NCI-H187 treated with DMSO at 0.1 percent for 48 hours (cell line): ENCODE results near the gene HAAO.
"Not testable (repeated sequence)": the region's sequence is repeated elsewhere in the genome, so short reads cannot be mapped to it uniquely, and the experiment has no call there.

Experiments used
- DNase-seq: peaks from one replicate; lab custom pipeline; 2025; lab: John Stamatoyannopoulos, UW

HAAO gene

GRCh38 chr2:42747422-42747821, 45.0 kb downstream of the HAAO start:
- DNase-seq = no peak

DNA sequence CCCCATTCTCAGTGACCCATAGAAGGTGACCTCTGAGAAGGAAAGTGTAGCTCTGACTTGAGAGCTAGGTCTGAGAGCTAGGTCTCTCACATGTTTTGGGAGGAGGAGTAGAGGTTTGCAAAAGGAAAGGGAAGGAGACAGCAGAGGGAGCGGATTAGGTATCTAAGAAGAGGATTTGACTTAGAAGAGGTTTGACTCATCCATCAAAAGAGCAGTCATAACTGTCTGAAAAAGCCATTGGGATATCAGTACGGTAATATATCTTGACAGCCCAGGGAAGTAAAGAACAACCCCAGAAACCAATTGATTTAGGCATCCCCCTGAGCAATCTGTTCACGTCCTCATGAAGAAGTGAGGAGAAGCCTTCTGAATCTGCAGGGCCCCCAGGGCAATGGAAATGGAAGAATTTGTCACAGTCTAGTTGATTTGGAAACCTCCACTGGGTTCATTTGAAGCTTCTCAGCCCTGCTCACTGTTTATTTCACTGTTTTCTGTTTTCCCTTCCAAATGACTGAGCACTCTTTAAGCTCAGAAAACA, 47.8 kb downstream of the HAAO start:
- no peak for DNase-seq

DNA sequence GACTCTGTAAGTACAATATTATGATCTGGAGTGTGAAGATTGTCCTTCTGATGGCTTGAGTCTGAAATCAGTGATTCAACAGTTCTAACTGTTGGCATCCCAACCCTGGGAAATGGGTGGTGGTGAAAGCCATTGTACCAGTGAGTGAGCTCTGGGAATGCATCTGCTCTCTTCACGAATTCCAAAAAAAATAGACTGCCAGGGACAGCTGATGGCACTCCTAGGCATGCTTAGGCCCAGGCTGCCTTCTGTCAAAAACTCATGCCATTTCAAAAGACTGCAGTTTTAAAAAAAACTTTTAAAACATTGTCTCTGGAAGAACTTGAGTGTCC, 48.8 kb downstream of the HAAO start:
- no peak for DNase-seq

DNA sequence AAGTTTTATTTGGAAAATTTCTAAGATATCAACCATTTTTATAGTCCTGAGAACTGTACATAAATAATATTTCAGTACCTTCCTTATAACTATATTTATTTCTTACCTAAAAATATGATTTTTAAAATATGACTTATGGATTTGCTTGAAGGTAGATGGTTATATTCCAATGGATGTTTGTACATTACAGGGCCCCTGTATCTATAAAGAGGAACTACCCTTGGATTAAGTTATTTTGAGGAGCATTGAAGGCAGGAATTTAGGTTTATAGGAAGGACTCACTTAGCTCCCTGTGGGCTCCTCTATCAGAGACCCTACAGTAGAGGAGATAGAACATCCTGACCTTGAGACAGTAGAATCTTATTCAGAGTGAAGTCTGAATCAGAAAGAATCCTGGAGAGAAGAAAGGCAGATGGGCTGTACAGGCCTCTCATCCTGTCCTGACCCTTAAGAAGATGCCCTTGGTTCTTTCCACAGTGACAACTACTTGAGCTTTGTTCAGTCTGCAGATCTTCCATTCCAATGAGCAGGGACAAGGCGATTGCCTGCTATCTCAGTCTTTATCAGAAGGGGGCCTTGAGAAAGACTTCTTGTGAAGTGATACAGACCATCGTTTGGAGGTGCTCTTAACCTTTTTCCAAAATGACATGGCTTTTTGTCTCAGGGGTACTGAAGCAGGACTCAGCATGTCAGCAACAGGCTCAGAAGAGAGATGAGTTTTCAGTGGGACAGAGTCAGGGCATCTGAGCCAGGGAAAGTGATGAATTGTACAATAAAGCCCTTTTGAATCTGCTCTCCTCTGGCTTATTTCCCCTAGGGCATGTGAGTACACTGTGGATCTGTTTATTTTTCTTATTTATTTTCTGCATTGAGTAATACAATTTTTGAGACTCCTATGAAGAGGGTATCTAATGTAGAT, 49.4 kb downstream of the HAAO start:
- no peak for DNase-seq

DNA sequence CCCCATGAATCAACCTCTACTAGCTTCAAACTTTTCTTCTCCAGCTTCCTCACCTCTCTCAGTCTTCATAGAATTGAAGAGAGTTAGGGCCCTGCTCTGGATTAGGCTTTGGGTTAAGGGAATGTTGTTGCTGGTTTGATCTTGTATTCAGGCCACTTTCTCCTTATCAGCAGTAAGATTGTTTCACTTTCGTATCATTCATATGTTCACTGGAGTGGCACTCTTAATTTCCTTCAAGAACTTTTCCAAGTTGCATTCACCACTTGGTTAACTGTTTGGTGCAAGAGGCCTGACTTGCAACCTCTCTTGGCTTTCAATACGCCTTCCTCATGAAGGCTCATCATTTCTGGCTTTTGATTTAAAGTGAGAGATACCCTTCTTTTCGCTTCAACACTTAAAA, 51.2 kb downstream of the HAAO start:
- DNase-seq = no peak

GRCh38 chr2:42736598-42737322, 55.6 kb downstream of the HAAO start:
- no peak for DNase-seq

DNA sequence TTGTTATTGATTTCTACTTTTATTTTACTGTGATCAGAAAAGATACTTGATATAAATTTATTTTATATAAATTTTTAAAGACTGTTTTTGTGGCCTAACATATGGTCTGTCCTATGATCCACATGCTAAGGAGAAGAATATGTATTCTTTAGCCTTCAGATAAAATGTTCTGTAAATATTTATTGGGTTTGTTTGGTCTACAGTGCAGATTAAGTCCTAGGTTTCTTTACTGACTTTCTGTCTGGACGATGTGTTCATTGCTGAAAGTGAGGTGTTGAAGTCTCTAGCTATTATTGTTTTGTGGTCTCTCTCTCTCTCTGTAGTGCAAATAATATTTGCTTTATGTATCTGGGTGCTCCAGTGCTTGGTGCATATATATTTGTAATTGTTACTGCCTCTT, 58.5 kb downstream of the HAAO start:
- DNase-seq = no peak

DNA sequence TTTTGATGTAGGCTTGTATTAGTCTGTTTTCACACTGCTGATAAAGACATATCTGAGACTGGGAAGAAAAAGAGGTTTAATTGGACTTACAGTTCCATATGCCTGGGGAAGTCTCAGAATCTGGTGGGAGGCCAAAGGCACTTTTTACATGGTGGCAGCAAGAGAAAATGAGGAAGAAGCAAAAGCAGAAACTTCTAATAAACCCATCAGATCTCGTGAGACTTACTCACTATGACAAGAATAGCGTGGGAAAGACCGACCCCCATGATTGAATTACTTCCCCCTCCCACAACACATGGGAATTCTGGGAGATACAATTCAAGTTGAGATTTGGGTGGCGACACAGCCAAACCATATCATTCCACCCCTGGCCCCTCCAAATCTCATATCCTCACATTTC, 61.1 kb downstream of the HAAO start:
- DNase-seq = not testable (repeated sequence)

GRCh38 chr2:42726680-42727079, 65.7 kb downstream of the HAAO start:
- DNase-seq = no peak

GRCh38 chr2:42725657-42726056, 66.7 kb downstream of the HAAO start:
- DNase-seq = no peak

DNA sequence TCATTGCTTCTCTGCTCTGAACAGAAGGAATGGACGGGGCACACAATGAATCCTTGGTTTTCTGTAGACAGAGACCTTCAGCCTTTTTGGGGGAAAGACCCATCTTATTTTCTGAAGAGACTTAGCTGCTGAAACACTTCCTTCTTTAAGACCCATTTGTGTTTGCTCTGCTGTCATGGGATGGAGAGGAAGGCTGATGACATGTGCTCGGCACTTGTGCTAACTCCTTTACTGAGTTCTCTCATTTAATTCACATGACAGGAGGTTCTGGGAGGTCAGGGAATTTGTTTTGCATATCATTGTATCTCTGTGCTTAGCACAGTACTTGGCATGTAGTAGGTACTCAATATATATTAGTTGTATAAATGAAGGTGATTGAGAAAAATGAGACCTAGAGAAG, 67.5 kb downstream of the HAAO start:
- no peak for DNase-seq

DNA sequence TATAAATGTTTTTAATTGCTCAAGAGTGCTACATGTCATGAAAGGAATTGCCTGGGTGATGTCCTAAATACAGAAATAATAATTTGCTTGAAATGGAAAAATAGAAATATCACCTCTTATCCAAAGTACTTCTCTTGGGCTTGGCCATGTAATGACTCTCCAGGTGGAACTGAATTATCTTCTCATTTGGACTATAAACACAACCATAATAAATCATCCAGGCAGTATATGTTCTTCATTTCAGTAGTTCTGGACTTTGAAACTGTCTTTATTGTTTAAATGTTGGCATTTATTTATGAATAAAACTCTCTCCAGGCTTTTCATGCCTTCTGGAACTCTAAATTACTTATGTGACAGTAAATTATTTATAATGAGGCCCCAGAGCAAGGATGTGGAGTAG, 68.9 kb downstream of the HAAO start:
- no peak for DNase-seq

DNA sequence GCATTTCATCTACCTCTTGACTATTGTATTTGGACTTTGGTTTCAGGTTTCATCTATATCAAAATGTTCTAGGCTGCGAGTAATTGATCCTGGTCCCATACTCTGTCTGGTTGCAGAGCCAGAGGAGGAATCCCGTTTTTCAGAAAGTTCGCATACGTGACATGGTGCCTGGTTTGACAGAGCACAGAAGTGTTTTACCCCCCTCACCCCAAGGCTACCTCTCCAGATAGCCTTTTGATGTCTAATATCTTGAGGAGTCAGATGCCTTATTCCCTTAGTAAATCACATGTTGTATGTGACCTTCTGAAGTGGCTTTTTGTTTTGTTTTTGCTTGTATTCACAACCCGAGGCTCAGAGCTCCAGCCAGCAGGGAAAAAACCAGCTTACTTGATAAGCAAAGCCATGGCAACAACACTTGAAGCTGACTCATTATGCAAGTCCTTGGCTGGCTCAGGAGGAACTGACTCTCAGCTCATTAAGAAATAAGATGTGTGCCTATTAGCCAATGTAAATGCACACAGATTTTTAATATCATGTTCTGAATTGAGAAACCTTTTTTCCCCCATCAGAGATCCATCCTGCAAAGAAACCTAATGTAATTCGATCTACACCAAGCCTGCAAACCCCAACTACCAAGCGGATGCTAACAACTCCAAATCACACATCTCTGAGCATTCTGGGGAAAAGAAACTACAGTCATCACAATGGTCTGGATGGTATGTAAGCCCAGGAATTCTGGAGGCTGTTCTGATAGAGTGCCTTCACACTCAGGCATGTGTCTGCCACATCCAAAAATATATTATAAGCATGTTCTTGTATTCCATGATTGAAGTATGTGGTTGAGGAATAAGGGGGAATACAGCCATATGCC, 69.8 kb downstream of the HAAO start:
- DNase-seq = no peak

GRCh38 chr2:42721898-42722297, 70.5 kb downstream of the HAAO start:
- DNase-seq = no peak
